ENCODE measurements around the gene RNF222. TPM values are rescaled to one million over a fixed set of nuclear protein-coding genes. Genes with fewer than 3 reads are reported as not detected.

The RNF222 gene
- polyA plus RNA-seq, 1 of the 3 experiments (the other 2 are of a cell fraction), result not detected

- no peaks in the 10 kb centered on the region; a peak in 1 of 4 replicates for H3K4me1 ChIP-seq (ENCODE audit: control insufficient read depth in 1 of 2, insufficient read depth in 2 of 2, low read depth in 1 of 2, low read length in 1 of 2)
- no peak overlapping the region for H3K4me2 ChIP-seq
- ChIA-PET CTCF (interaction anchor here (0.8 to 1.5 kb wide), 2 partner anchors 11 to 23 kb away, joined by 3 to 4 read pairs; no protein-coding TSS in a partner anchor), POLR2A (no interaction called here)
- no peaks in the 10 kb centered on the region for H3K79me2 ChIP-seq (ENCODE audit: insufficient read depth)
- no peaks in the 10 kb centered on the region for H3K27me3 ChIP-seq (ENCODE audit: insufficient read depth)
- H2AFZ ChIP-seq (ENCODE audit: low read depth), result no peak overlapping the region
- peak; percentile 62 for TF ChIP-seq TCF12 (IDR thresholded peaks at IDR 0.05)
- TF ChIP-seq POLR2AphosphoS5 (IDR thresholded peaks at IDR 0.05; ENCODE audit: low read depth, low read length), result no peak
- TF ChIP-seq JUND (IDR thresholded peaks at IDR 0.05), result peak; percentile 21; the same call in 1 of the 2 replicates
- no peak for TF ChIP-seq CTCF (IDR thresholded peaks at IDR 0.05)
- peak; percentile 44; the same call in 1 of the 2 replicates for TF ChIP-seq FOSL2 (IDR thresholded peaks at IDR 0.05; ENCODE audit: borderline replicate concordance, low read depth)
- TF ChIP-seq GABPA (IDR thresholded peaks at IDR 0.05; ENCODE audit: low read depth), result no peak
- no peaks in the 10 kb centered on the region for H3K9me2 ChIP-seq
- no peaks in the 10 kb centered on the region for H4K20me1 ChIP-seq (ENCODE audit: insufficient read depth)
- WGBS (ENCODE audit: low lambda C conversion rate), result 77% methylated on average over 5 of the region's 5 CpGs
- no peak overlapping the region for H3K27ac ChIP-seq (ENCODE audit: low read depth in 2 of 2, low read length in 1 of 2)
- no peaks in the 10 kb centered on the region for H3K9me3 ChIP-seq
- H3K9ac ChIP-seq, result no peak overlapping the region
- no peaks in the 10 kb centered on the region for H3F3A ChIP-seq (replicated peaks; ENCODE audit: insufficient read depth)
- H3K4me3 ChIP-seq (ENCODE audit: low read depth in 2 of 2, low read length in 1 of 2), result no peak overlapping the region
- peaks cover 0 to 3% of the 10 kb centered on the region in 2 experiments for H3K36me3 ChIP-seq (replicated peaks in 1 of 2; ENCODE audit: control insufficient read depth in 1 of 2, insufficient read depth in 2 of 2, low read length in 1 of 2)
- no peak for DNase-seq
These were observed 37.9 kb downstream of the RNF222 start for GRCh38 chr17:8359769-8360168.

GRCh38 chr17:8357910-8358309 lies 39.7 kb downstream of the RNF222 start:
- Histone ChIP-seq H2AFZ (ENCODE audit: low read depth) (no peak overlapping the region), H3K9ac (no peak overlapping the region), H3K27me3 (ENCODE audit: insufficient read depth) (no peaks in the 10 kb centered on the region), H3K36me3 (replicated peaks in 1 of 2; ENCODE audit: control insufficient read depth in 1 of 2, insufficient read depth in 2 of 2, low read length in 1 of 2) (no peaks in the 10 kb centered on the region), H3K27ac (ENCODE audit: low read depth in 2 of 2, low read length in 1 of 2) (no peak overlapping the region), H3K9me2 (no peaks in the 10 kb centered on the region), H3F3A (replicated peaks; ENCODE audit: insufficient read depth) (no peaks in the 10 kb centered on the region), H3K4me2 (no peak overlapping the region), H3K4me1 (ENCODE audit: control insufficient read depth in 1 of 2, insufficient read depth in 2 of 2, low read depth in 1 of 2, low read length in 1 of 2) (no peaks in the 10 kb centered on the region; a peak in 1 of 4 replicates), H3K79me2 (ENCODE audit: insufficient read depth) (no peaks in the 10 kb centered on the region), H3K4me3 (ENCODE audit: low read depth in 2 of 2, low read length in 1 of 2) (no peak overlapping the region), H4K20me1 (ENCODE audit: insufficient read depth) (no peaks in the 10 kb centered on the region), H3K9me3 (no peaks in the 10 kb centered on the region)
- POLR2A ChIA-PET, result no interaction called here
- WGBS (ENCODE audit: low lambda C conversion rate), result 86% methylated on average over 3 of the region's 3 CpGs
- CTCF ChIA-PET, result interaction anchor here (1.4 kb wide), 1 partner anchor 18 kb away, joined by 7 read pairs; the partner anchor contains the start of gene KRABD2
- no peak for DNase-seq
- TF ChIP-seq JUND (IDR thresholded peaks at IDR 0.05), result no peak
- no peak for TF ChIP-seq TEAD4 (IDR thresholded peaks at IDR 0.05; ENCODE audit: borderline replicate concordance, insufficient read depth)
- TF ChIP-seq NRF1 (IDR thresholded peaks at IDR 0.05; ENCODE audit: low read depth, low read length), result no peak

- Histone ChIP-seq H3K4me3 (ENCODE audit: low read depth in 2 of 2, low read length in 1 of 2) (no peak overlapping the region), H3K9me3 (no peaks in the 10 kb centered on the region), H3K27ac (ENCODE audit: low read depth in 2 of 2, low read length in 1 of 2) (no peak overlapping the region), H3K9ac (no peak overlapping the region), H2AFZ (ENCODE audit: low read depth) (no peak overlapping the region), H3K4me2 (no peak overlapping the region), H3K9me2 (no peaks in the 10 kb centered on the region), H3K79me2 (ENCODE audit: insufficient read depth) (no peaks in the 10 kb centered on the region), H3K4me1 (ENCODE audit: control insufficient read depth in 1 of 2, insufficient read depth in 2 of 2, low read depth in 1 of 2, low read length in 1 of 2) (no peaks in the 10 kb centered on the region), H3K36me3 (replicated peaks in 1 of 2; ENCODE audit: control insufficient read depth in 1 of 2, insufficient read depth in 2 of 2, low read length in 1 of 2) (no peaks in the 10 kb centered on the region), H4K20me1 (ENCODE audit: insufficient read depth) (no peaks in the 10 kb centered on the region), H3F3A (replicated peaks; ENCODE audit: insufficient read depth) (no peaks in the 10 kb centered on the region), H3K27me3 (ENCODE audit: insufficient read depth) (no peaks in the 10 kb centered on the region)
- TF ChIP-seq REST (IDR thresholded peaks at IDR 0.05; ENCODE audit: low read depth, low read length) (no peak), CTCF (IDR thresholded peaks at IDR 0.05) (no peak), GATA2 (CRISPR knock-in tag; IDR thresholded peaks at IDR 0.05) (no peak)
- WGBS (ENCODE audit: low lambda C conversion rate), result 75% methylated on average over 8 of the region's 8 CpGs
- DNase-seq, result no peak
- CTCF ChIA-PET, result no interaction called here
- POLR2A ChIA-PET, result no interaction called here
These were observed 43.4 kb downstream of the RNF222 start for GRCh38 chr17:8354236-8354635.

All from SK-N-SH (cell line).